GM12878 (cell line): Measurements from ENCODE around the gene TMEM198. TPM values are rescaled to one million over a fixed set of nuclear protein-coding genes. Genes with fewer than 3 reads are reported as not detected.
A peak's percentile ranks its signal among the peaks of the same experiment; 100 is the strongest.

Experiments used
- ASH2L ChIP-seq: fragments of 300-600, 200-600 bp; sonication (generic); IDR thresholded peaks from 2 replicates; pipeline ENCODE4 v1.6.1; 2017; ENCODE audit warnings: low read depth, mild to moderate bottlenecking, borderline replicate concordance
- BCLAF1 ChIP-seq: fragments of 450-650 bp; IDR thresholded peaks from 2 replicates; pipeline ENCODE4 v1.6.1; 2017; ENCODE audit warnings: antibody characterized with exemption, mild to moderate bottlenecking, moderate library complexity
- BRCA1 ChIP-seq: IDR thresholded peaks from 2 replicates; pipeline ENCODE4 v1.6.1; 2011; ENCODE audit warnings: low read depth, low read length, improper control_type of control experiment
- ELK1 ChIP-seq: IDR thresholded peaks from 2 replicates; pipeline ENCODE4 v1.6.1; 2012; ENCODE audit warnings: low read depth, low read length, improper control_type of control experiment
- ETV6 ChIP-seq, 2 experiments: fragments of 450-650 bp in 1 of 2; IDR thresholded peaks in 1 of 2; conservative IDR thresholded peaks in 1 of 2; 2 replicates each; pipeline ENCODE4 v1.6.1; 2014; ENCODE audit warnings: antibody characterized with exemption in 1 of 2, borderline replicate concordance in 1 of 2, low read depth in 1 of 2, mild to moderate bottlenecking in 1 of 2, moderate library complexity in 1 of 2
- GATAD2B ChIP-seq: fragments of 450-650 bp; conservative IDR thresholded peaks from 2 replicates; pipeline ENCODE4 v1.6.1; 2017; ENCODE audit warnings: low read depth, mild to moderate bottlenecking, moderate library complexity
- HCFC1 ChIP-seq: fragments of 150-350 bp; IDR thresholded peaks from 2 replicates; pipeline ENCODE4 v1.6.1; 2014; ENCODE audit warnings: low read length
- MTA3 ChIP-seq: IDR thresholded peaks from 2 replicates; pipeline ENCODE4 v1.6.1; 2012; ENCODE audit warnings: low read length, inconsistent platforms, borderline replicate concordance
- NFYA ChIP-seq: IDR thresholded peaks from 2 replicates; pipeline ENCODE4 v1.6.1; 2011; ENCODE audit warnings: low read depth, mild to moderate bottlenecking, low read length, improper control_type of control experiment, borderline replicate concordance
- POLR2AphosphoS5 ChIP-seq: IDR thresholded peaks from 2 replicates; pipeline ENCODE4 v1.6.1; 2011; ENCODE audit warnings: mild to moderate bottlenecking, low read length, inconsistent platforms
- POU2F2 ChIP-seq: IDR thresholded peaks from 3 replicates; pipeline ENCODE4 v1.6.1; 2011; ENCODE audit warnings: low read depth, mild to moderate bottlenecking, low read length, borderline replicate concordance
- RFX5 ChIP-seq: IDR thresholded peaks from 2 replicates; pipeline ENCODE4 v1.6.1; 2011; ENCODE audit warnings: low read depth, low read length, improper control_type of control experiment
- SMAD5 ChIP-seq: IDR thresholded peaks from 2 replicates; pipeline ENCODE4 v1.6.1; 2016; ENCODE audit warnings: antibody characterized with exemption, low read depth
- SMARCA5 ChIP-seq: fragments of 450-650 bp; IDR thresholded peaks from 2 replicates; pipeline ENCODE4 v1.6.1; 2017; ENCODE audit warnings: mild to moderate bottlenecking
- USF1 ChIP-seq: IDR thresholded peaks from 2 replicates; pipeline ENCODE4 v1.6.1; 2011; ENCODE audit warnings: borderline replicate concordance, low read depth, mild to moderate bottlenecking, moderate library complexity, mixed read lengths, low read length; ENCODE audit not compliant: insufficient read depth; ENCODE audit errors: extremely low read length
- YY1 ChIP-seq: IDR thresholded peaks from 2 replicates; pipeline ENCODE4 v1.6.1; 2011; ENCODE audit warnings: low read depth, mild to moderate bottlenecking, low read length
- ZNF592 ChIP-seq: fragments of 450-650 bp; IDR thresholded peaks from 2 replicates; pipeline ENCODE4 v1.6.1; 2017; ENCODE audit warnings: mild to moderate bottlenecking, moderate library complexity
- polyA plus RNA-seq, 11 experiments: library from polyadenylated mRNA; depleted of rRNA in 4 of 11; unstranded in 6 of 11; stranded (reverse) in 5 of 11; fragments of >200 nt; fragmentation: Nextera tagmentation in 4 of 11; fragmentation: Illumina TruSeq in 1 of 11; extraction: Ambion mirVana in 4 of 11; extraction: Trizol in 1 of 11; gene quantifications; 1 replicate in 1 of 11; 2 replicates in 10 of 11; pipeline versions ENCODE4 v1.2.1 to v1.2.3, GENCODE V29; 2011 to 2016; ENCODE audit warnings: inconsistent platforms in 2 of 11, missing spikeins in 2 of 11, low read depth in 1 of 11
- total RNA-seq, 4 experiments: library from RNA; depleted of rRNA in 3 of 4; stranded (reverse); fragments of >200 nt in 3 of 4; fragmentation: Illumina TruSeq in 1 of 4; extraction: Trizol in 1 of 4; gene quantifications; 2 replicates each; pipeline versions ENCODE4 v1.2.1 to v1.2.3, GENCODE V29; 2013 to 2021

The TMEM198 gene
- total and polyA plus RNA-seq, 10 of the 15 experiments (the other 5 are each of a cell fraction or from before 2014, with no cell fraction given), result 0.16 to 1.2 (median 0.65) TPM; not detected in 2

- TF ChIP-seq HCFC1, result peak; percentile 59
- TF ChIP-seq YY1, result peak; percentile 84
- TF ChIP-seq RFX5, result no peak
- peak; percentile 68 for TF ChIP-seq ELK1
- TF ChIP-seq BCLAF1, result no peak
- no peak for TF ChIP-seq USF1
- peak; percentile 86 for TF ChIP-seq POLR2AphosphoS5
- no peak for TF ChIP-seq NFYA
- no peak for TF ChIP-seq ZNF592
- TF ChIP-seq SMARCA5, result 0 out of 2 replicates have a peak, but pooled peaks have one; percentile 46
- TF ChIP-seq ETV6 (conservative IDR thresholded peaks at IDR 0.05 in 1 of 2, IDR thresholded peaks at IDR 0.05 in 1 of 2; ENCODE audit: borderline replicate concordance in 1 of 2, low read depth in 1 of 2), result peak in 1 of 2 experiments; percentile 67; a peak in 1 of 4 replicates
- TF ChIP-seq GATAD2B, result peak; percentile 62
- peak; percentile 69; the same call in 1 of the 2 replicates for TF ChIP-seq SMAD5
- TF ChIP-seq ASH2L, result no peak; the same call in 1 of the 2 replicates
- no peak for TF ChIP-seq MTA3
- peak; percentile 92; the same call in 2 of the 3 replicates for TF ChIP-seq POU2F2
- TF ChIP-seq BRCA1, result no peak
These were observed 53.9 kb downstream of the TMEM198 start, which contains the start of gene STK11IP (continued) for GRCh38 chr2:219597552-219598307.
